Erythroblast (primary cell): ENCODE data around the gene NTM.

Source experiments
- GATA1 ChIP-seq: IDR thresholded peaks from 2 replicates; pipeline ENCODE4 v1.6.1; 2011; ENCODE audit warnings: low read depth, mild to moderate bottlenecking, control low read depth, low read length, moderate library complexity
- POLR2A ChIP-seq: IDR thresholded peaks from 2 replicates; pipeline ENCODE4 v1.6.1; 2011; ENCODE audit warnings: mild to moderate bottlenecking, low read length

GRCh38 chr11:132234878-132235277 lies 864.5 kb downstream of the NTM start:
- TF ChIP-seq POLR2A (no peak), GATA1 (no peak)
